CD4-positive, alpha-beta memory T cell (primary cell): ENCODE data around the gene TAGLN2. TPM values are rescaled to one million over a fixed set of nuclear protein-coding genes. Genes with fewer than 3 reads are reported as not detected.
A peak's percentile ranks its signal among the peaks of the same experiment; 100 is the strongest.

Source experiments
- CTCF ChIA-PET: fragments of 350-600 bp; sonication (Branson Sonifier 250); formaldehyde crosslinking; loops from one replicate; lab custom pipeline; 2021; ENCODE audit warnings: inconsistent platforms; ENCODE audit not compliant: partially characterized antibody; lab: Charles Lee
- POLR2A ChIA-PET: fragments of 350-600 bp; sonication (Branson Sonifier 250); formaldehyde crosslinking; loops from one replicate; lab custom pipeline; 2021; ENCODE audit not compliant: partially characterized antibody; lab: Charles Lee
- DNase-seq, 5 donors: peaks; one replicate each; pipeline versions ENCODE4 v3.0.0 to v3.0.0-alpha.2; 2020 to 2022; ENCODE audit warnings: mixed read lengths in 1 of 5
- H3K27ac ChIP-seq: one replicate; pipeline ENCODE4 v1.7.0; 2013; ENCODE audit warnings: low read depth, low read length
- H3K27me3 ChIP-seq: 2 replicates; pipeline ENCODE4 v1.7.0; 2013; ENCODE audit warnings: mild to moderate bottlenecking, low read length, moderate library complexity; ENCODE audit not compliant: insufficient read depth
- H3K36me3 ChIP-seq: 2 replicates; pipeline ENCODE4 v1.7.0; 2013; ENCODE audit warnings: mild to moderate bottlenecking, low read length, moderate library complexity; ENCODE audit not compliant: insufficient read depth
- H3K4me1 ChIP-seq: 2 replicates; pipeline ENCODE4 v1.7.0; 2013; ENCODE audit warnings: mild to moderate bottlenecking, low read length, moderate library complexity; ENCODE audit not compliant: insufficient read depth
- H3K4me3 ChIP-seq, 2 donors: one replicate each; pipeline ENCODE4 v1.7.0; 2013; ENCODE audit warnings: low read length in 2 of 2, mild to moderate bottlenecking in 1 of 2
- H3K9me3 ChIP-seq, 2 donors: one replicate each; pipeline ENCODE4 v1.7.0; 2013; ENCODE audit warnings: low read length in 2 of 2, control low read depth in 1 of 2; ENCODE audit not compliant: control insufficient read depth in 1 of 2
- H3K27ac Mint-ChIP-seq, 7 donors: one replicate each; pipeline ENCODE4 v1.8.0; 2020 to 2021; ENCODE audit warnings: mixed read lengths in 7 of 7, mild to moderate bottlenecking in 6 of 7, inconsistent platforms in 3 of 7, moderate library complexity in 3 of 7
- H3K27me3 Mint-ChIP-seq, 2 donors: one replicate each; pipeline ENCODE4 v1.8.0; 2020 to 2021; ENCODE audit warnings: mixed read lengths in 2 of 2
- H3K36me3 Mint-ChIP-seq, 2 donors: one replicate each; pipeline ENCODE4 v1.8.0; 2020 to 2021; ENCODE audit warnings: mixed read lengths in 2 of 2, inconsistent platforms in 1 of 2, mild to moderate bottlenecking in 1 of 2
- H3K4me1 Mint-ChIP-seq, 4 donors: one replicate each; pipeline ENCODE4 v1.8.0; 2020 to 2021; ENCODE audit warnings: mixed read lengths in 4 of 4, mild to moderate bottlenecking in 1 of 4
- H3K4me3 Mint-ChIP-seq, 8 donors: one replicate each; pipeline ENCODE4 v1.8.0; 2020 to 2021; ENCODE audit warnings: mixed read lengths in 8 of 8, mild to moderate bottlenecking in 7 of 8, moderate library complexity in 6 of 8, inconsistent platforms in 3 of 8
- H3K9me3 Mint-ChIP-seq, 8 donors: one replicate each; pipeline ENCODE4 v1.8.0; 2020 to 2021; ENCODE audit warnings: mixed read lengths in 8 of 8, mild to moderate bottlenecking in 5 of 8, inconsistent platforms in 3 of 8, moderate library complexity in 1 of 8
- intact Hi-C: fragments of 100-400 bp; cut with micrococcal nuclease; formaldehyde crosslinking; loops from one replicate; pipeline ENCODE4 v1.15.1; 2023
- polyA plus RNA-seq, 2 donors: library from polyadenylated mRNA; unstranded; fragments of 300-500 nt; fragmentation: Illumina TruSeq; gene quantifications; one replicate each; pipeline ENCODE4 v1.2.3, GENCODE V29; 2021
- total RNA-seq, 2 experiments: library from RNA; stranded (reverse); gene quantifications; one replicate each; pipeline ENCODE4 v1.2.3, GENCODE V29; 2021

The TAGLN2 gene
- total and polyA plus RNA-seq, 4 experiments from 2014 or later: 196 to 1,289 (median 611) TPM

GRCh38 chr1:159935305-159935704 is 10.0 kb upstream of the TAGLN2 start:
- POLR2A ChIA-PET: interaction anchor here (0.9 to 4.6 kb wide), 3 partner anchors 8 to 71 kb away, joined by 3 to 33 read pairs (median 3); partner anchors contain the start of gene TAGLN2
- CTCF ChIA-PET: interaction anchor here (0.7 to 10.8 kb wide), 10 partner anchors 10 to 151 kb away, joined by 3 to 120 read pairs (median 6); partner anchors contain the start of genes IGSF9 and TAGLN2
- Histone ChIP-seq H3K9me3 (no peaks in the 10 kb centered on the region), H3K4me3 (no peak overlapping the region), H3K36me3 (no peaks in the 10 kb centered on the region), H3K27ac (no peak overlapping the region), H3K4me1 (peaks cover 15% of the 10 kb centered on the region), H3K27me3 (no peaks in the 10 kb centered on the region)
- Mint-ChIP-seq H3K4me3 (no peak overlapping the region), H3K4me1 (peaks cover 0 to 7% (median 3%) of the 10 kb centered on the region in 4 donors), H3K27ac (no peak overlapping the region), H3K36me3 (no peaks in the 10 kb centered on the region), H3K9me3 (no peaks in the 10 kb centered on the region), H3K27me3 (peaks cover 4 to 7% of the 10 kb centered on the region in 2 donors)
- no peak for DNase-seq
- intact Hi-C loops: loop anchor here (5.0 kb wide), 1 partner anchor 442 kb away; no protein-coding TSS in a partner anchor

- ChIA-PET CTCF (interaction anchor here (0.6 to 10.8 kb wide), 11 partner anchors 10 to 147 kb away, joined by 3 to 120 read pairs (median 7); partner anchors contain the start of genes IGSF9, KCNJ9 and TAGLN2), POLR2A (interaction anchor here (0.8 to 4.6 kb wide), 3 partner anchors 10 to 72 kb away, joined by 3 to 33 read pairs (median 3); partner anchors contain the start of gene TAGLN2)
- Mint-ChIP-seq H3K36me3 (no peaks in the 10 kb centered on the region), H3K4me1 (peaks cover 0 to 7% (median 3%) of the 10 kb centered on the region in 4 donors), H3K27ac (peak overlapping the region in 2 of 7 donors; percentile 16 to 26), H3K27me3 (peaks cover 4 to 7% of the 10 kb centered on the region in 2 donors), H3K9me3 (no peaks in the 10 kb centered on the region), H3K4me3 (no peak overlapping the region)
- no peaks in the 10 kb centered on the region for H3K36me3 ChIP-seq
- peaks cover 15% of the 10 kb centered on the region for H3K4me1 ChIP-seq
- H3K27ac ChIP-seq: no peak overlapping the region
- DNase-seq: no peak
- H3K9me3 ChIP-seq: no peaks in the 10 kb centered on the region
- intact Hi-C loops: loop anchor here (5.0 kb wide), 1 partner anchor 443 kb away; no protein-coding TSS in a partner anchor
- H3K4me3 ChIP-seq: no peak overlapping the region
- H3K27me3 ChIP-seq: no peaks in the 10 kb centered on the region
Measured at GRCh38 chr1:159934136-159935039, 9.1 kb upstream of the TAGLN2 start.

GRCh38 chr1:159933347-159933746 is 8.0 kb upstream of the TAGLN2 start:
- Mint-ChIP-seq H3K4me1 (peaks cover 0 to 7% (median 3%) of the 10 kb centered on the region in 4 donors), H3K9me3 (no peaks in the 10 kb centered on the region), H3K27me3 (peaks cover 0 to 6% of the 10 kb centered on the region in 2 donors), H3K4me3 (no peak overlapping the region), H3K36me3 (no peaks in the 10 kb centered on the region), H3K27ac (peak overlapping the region in 3 of 7 donors; percentile 3 to 58 (median 16))
- no peaks in the 10 kb centered on the region for H3K36me3 ChIP-seq
- H3K9me3 ChIP-seq: no peaks in the 10 kb centered on the region
- H3K27ac ChIP-seq: no peak overlapping the region
- H3K4me1 ChIP-seq: peaks cover 15% of the 10 kb centered on the region
- POLR2A ChIA-PET: interaction anchor here (1.6 to 4.6 kb wide), 2 partner anchors 9 to 10 kb away, joined by 5 to 33 read pairs; partner anchors contain the start of gene TAGLN2
- no peaks in the 10 kb centered on the region for H3K27me3 ChIP-seq
- H3K4me3 ChIP-seq: no peak overlapping the region
- no peak for DNase-seq
- intact Hi-C loops: no loop called here
- CTCF ChIA-PET: interaction anchor here (0.6 to 10.8 kb wide), 8 partner anchors 9 to 148 kb away, joined by 3 to 120 read pairs (median 4); partner anchors contain the start of genes IGSF9, KCNJ9 and TAGLN2

GRCh38 chr1:159932296-159933285 is 7.3 kb upstream of the TAGLN2 start:
- CTCF ChIA-PET: interaction anchor here (1.1 to 10.8 kb wide), 5 partner anchors 13 to 149 kb away, joined by 3 to 120 read pairs (median 5); partner anchors contain the start of genes IGSF9 and KCNJ9
- peaks cover 15% of the 10 kb centered on the region for H3K4me1 ChIP-seq
- H3K4me3 ChIP-seq: no peak overlapping the region
- H3K36me3 ChIP-seq: no peaks in the 10 kb centered on the region
- no peak for DNase-seq
- H3K27me3 ChIP-seq: no peaks in the 10 kb centered on the region
- Mint-ChIP-seq H3K27ac (peak overlapping the region in 2 of 7 donors; percentile 0 to 58), H3K27me3 (peaks cover 0 to 3% of the 10 kb centered on the region in 2 donors), H3K4me3 (peak overlapping the region in 1 of 8 donors; percentile 31), H3K4me1 (peaks cover 0 to 7% (median 3%) of the 10 kb centered on the region in 4 donors), H3K9me3 (no peaks in the 10 kb centered on the region), H3K36me3 (no peaks in the 10 kb centered on the region)
- H3K27ac ChIP-seq: no peak overlapping the region
- H3K9me3 ChIP-seq: no peaks in the 10 kb centered on the region
- POLR2A ChIA-PET: interaction anchor here (1.6 kb wide), 1 partner anchor 9 kb away, joined by 5 read pairs; no protein-coding TSS in a partner anchor
- intact Hi-C loops: no loop called here

GRCh38 chr1:159931795-159932173 is 6.5 kb upstream of the TAGLN2 start:
- Mint-ChIP-seq H3K27me3 (peaks cover 0 to 3% of the 10 kb centered on the region in 2 donors), H3K27ac (no peak overlapping the region), H3K36me3 (no peaks in the 10 kb centered on the region), H3K4me1 (peaks cover 2 to 10% (median 7%) of the 10 kb centered on the region in 4 donors), H3K9me3 (no peaks in the 10 kb centered on the region), H3K4me3 (no peak overlapping the region)
- POLR2A ChIA-PET: interaction anchor here (1.6 kb wide), 1 partner anchor 8 kb away, joined by 5 read pairs; no protein-coding TSS in a partner anchor
- DNase-seq: no peak
- CTCF ChIA-PET: interaction anchor here (10.8 kb wide), 1 partner anchor 74 kb away, joined by 120 read pairs; no protein-coding TSS in a partner anchor
- Histone ChIP-seq H3K27me3 (no peaks in the 10 kb centered on the region), H3K9me3 (no peaks in the 10 kb centered on the region), H3K36me3 (no peaks in the 10 kb centered on the region), H3K4me3 (no peak overlapping the region), H3K27ac (no peak overlapping the region), H3K4me1 (peaks cover 9% of the 10 kb centered on the region)
- intact Hi-C loops: no loop called here

- DNase-seq: no peak
Measured at GRCh38 chr1:159931101-159931794, 5.9 kb upstream of the TAGLN2 start.

More at GRCh38 chr1:159931101-159931794, 5.9 kb upstream of the TAGLN2 start:
- Histone ChIP-seq H3K27ac (no peak overlapping the region), H3K4me3 (no peak overlapping the region), H3K27me3 (no peaks in the 10 kb centered on the region), H3K4me1 (peaks cover 7% of the 10 kb centered on the region), H3K36me3 (no peaks in the 10 kb centered on the region), H3K9me3 (no peaks in the 10 kb centered on the region)
- H3K36me3 Mint-ChIP-seq: no peaks in the 10 kb centered on the region
- no peak overlapping the region for H3K27ac Mint-ChIP-seq
- intact Hi-C loops: no loop called here
- H3K4me3 Mint-ChIP-seq: peak overlapping the region in 1 of 8 donors; percentile 8
- ChIA-PET CTCF (interaction anchor here (10.8 kb wide), 1 partner anchor 74 kb away, joined by 120 read pairs; no protein-coding TSS in a partner anchor), POLR2A (no interaction called here)
- peaks cover 0 to under 1% of the 10 kb centered on the region in 2 donors for H3K27me3 Mint-ChIP-seq
- H3K4me1 Mint-ChIP-seq: peaks cover 7 to 14% (median 10%) of the 10 kb centered on the region in 4 donors
- no peaks in the 10 kb centered on the region for H3K9me3 Mint-ChIP-seq
